Activated CD4-positive, alpha-beta memory T cell treated with anti-CD3 and anti-CD28 coated beads for 36 hours (primary cell): Measurements from ENCODE around the gene BROX. TPM values are rescaled to one million over a fixed set of nuclear protein-coding genes. Genes with fewer than 3 reads are reported as not detected.
"Not testable (repeated sequence)": the region's sequence is repeated elsewhere in the genome, so short reads cannot be mapped to it uniquely, and the experiment has no call there.

ENCODE experiments used
- CTCF ChIA-PET: fragments of 350-600 bp; sonication (Branson Sonifier 250); formaldehyde crosslinking; loops from one replicate; lab custom pipeline; 2021; ENCODE audit warnings: antibody characterized with exemption, inconsistent platforms; lab: Charles Lee
- POLR2A ChIA-PET: fragments of 350-600 bp; sonication (Branson Sonifier 250); formaldehyde crosslinking; loops from one replicate; lab custom pipeline; 2021; ENCODE audit warnings: antibody characterized with exemption; lab: Charles Lee
- DNase-seq: peaks from one replicate; pipeline ENCODE4 v3.0.0-alpha.2; 2020
- H3K27ac Mint-ChIP-seq: one replicate; pipeline ENCODE4 v1.8.0; 2021; ENCODE audit warnings: mixed read lengths
- H3K27me3 Mint-ChIP-seq: one replicate; pipeline ENCODE4 v1.8.0; 2021; ENCODE audit warnings: mixed read lengths
- H3K36me3 Mint-ChIP-seq: one replicate; pipeline ENCODE4 v1.8.0; 2021; ENCODE audit warnings: mixed read lengths
- H3K4me1 Mint-ChIP-seq: one replicate; pipeline ENCODE4 v1.8.0; 2021; ENCODE audit warnings: low read depth, mixed read lengths
- H3K4me3 Mint-ChIP-seq: one replicate; pipeline ENCODE4 v1.8.0; 2021; ENCODE audit warnings: mild to moderate bottlenecking, mixed read lengths
- H3K9me3 Mint-ChIP-seq: one replicate; pipeline ENCODE4 v1.8.0; 2021; ENCODE audit warnings: mixed read lengths
- intact Hi-C: fragments of 100-400 bp; cut with micrococcal nuclease; formaldehyde crosslinking; loops from one replicate; pipeline ENCODE4 v1.15.1; 2023
- total RNA-seq, 2 experiments: library from RNA; stranded (reverse); gene quantifications; one replicate each; pipeline ENCODE4 v1.2.3, GENCODE V29; 2021

Gene BROX, protein sequence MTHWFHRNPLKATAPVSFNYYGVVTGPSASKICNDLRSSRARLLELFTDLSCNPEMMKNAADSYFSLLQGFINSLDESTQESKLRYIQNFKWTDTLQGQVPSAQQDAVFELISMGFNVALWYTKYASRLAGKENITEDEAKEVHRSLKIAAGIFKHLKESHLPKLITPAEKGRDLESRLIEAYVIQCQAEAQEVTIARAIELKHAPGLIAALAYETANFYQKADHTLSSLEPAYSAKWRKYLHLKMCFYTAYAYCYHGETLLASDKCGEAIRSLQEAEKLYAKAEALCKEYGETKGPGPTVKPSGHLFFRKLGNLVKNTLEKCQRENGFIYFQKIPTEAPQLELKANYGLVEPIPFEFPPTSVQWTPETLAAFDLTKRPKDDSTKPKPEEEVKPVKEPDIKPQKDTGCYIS
- total RNA-seq = 10 to 100 TPM; 37.4 to 39.7 TPM

DNA sequence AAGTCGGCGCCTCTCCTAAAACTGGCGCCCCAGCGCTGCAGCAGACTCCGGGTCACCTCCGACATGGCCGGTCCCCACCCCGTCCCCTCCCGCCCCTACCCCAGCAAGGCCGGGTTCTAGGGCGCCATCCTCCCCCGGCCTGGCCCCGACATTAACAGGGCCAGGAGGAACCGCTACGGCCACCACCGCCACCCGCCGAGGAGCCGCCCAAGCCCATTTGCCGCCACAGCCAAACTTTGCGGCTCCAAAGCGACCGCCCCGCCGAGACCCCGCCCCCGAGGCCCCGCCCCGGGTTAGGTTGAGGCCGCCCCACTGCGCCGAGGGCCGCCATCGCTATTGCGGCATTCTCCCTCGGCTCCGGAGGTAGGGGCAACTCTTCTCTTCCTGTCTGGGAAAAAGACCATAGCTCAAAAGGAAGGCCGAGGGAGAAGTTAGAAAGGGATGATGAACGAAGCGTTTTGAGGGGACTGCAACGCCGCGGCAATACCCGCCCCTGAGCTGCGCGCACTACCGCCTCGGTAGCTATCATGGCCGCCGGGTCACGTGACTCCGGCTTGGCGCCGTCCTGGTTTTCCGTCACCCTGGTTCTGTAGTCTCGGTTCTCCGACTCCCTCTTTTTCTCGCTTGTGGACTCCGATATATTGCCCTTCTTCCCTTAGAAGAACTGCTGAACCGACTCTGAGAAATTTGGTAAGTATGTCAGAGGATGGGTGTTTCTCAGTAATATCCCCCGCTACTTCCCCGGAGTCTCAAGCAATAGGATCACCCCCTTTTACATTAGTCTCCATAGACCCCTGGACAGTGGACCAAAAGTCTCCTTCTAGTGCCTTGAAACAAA lies at the start of gene BROX, which contains the start of gene AIDA:
Gene BROX (plus strand): TSS at position 312 of the 838 bp plus-strand sequence. CDS start 3,136 bp downstream, outside the sequence.
Gene AIDA (minus strand): TSS at position 239 of the 838 bp plus-strand sequence. CDS start 174 bp downstream, at position 65.
- intact Hi-C loops = loop anchor here (1.0 to 5.0 kb wide), 9 partner anchors 20 to 1135 kb away; partner anchors contain the start of genes DISP1, DUSP10, TAF1A and TP53BP2
- H3K9me3 Mint-ChIP-seq = no peaks in the 10 kb centered on the region
- peaks cover 46% of the 10 kb centered on the region for H3K4me1 Mint-ChIP-seq
- ChIA-PET CTCF (interaction anchor here (0.6 to 1.5 kb wide), 6 partner anchors 15 to 377 kb away, joined by 3 to 6 read pairs (median 4); no protein-coding TSS in a partner anchor), POLR2A (interaction anchor here (0.7 to 1.7 kb wide), 6 partner anchors 15 to 247 kb away, joined by 3 to 15 read pairs (median 6); partner anchors contain the start of gene TAF1A)
- no peaks in the 10 kb centered on the region for H3K27me3 Mint-ChIP-seq
- H3K4me3 Mint-ChIP-seq = peak within 1 kb of the TSS; percentile 97
- peak; percentile 95 for DNase-seq
- H3K36me3 Mint-ChIP-seq = peaks cover 23% of the 10 kb centered on the region
- peak within 1 kb of the TSS; percentile 98 for H3K27ac Mint-ChIP-seq

DNA sequence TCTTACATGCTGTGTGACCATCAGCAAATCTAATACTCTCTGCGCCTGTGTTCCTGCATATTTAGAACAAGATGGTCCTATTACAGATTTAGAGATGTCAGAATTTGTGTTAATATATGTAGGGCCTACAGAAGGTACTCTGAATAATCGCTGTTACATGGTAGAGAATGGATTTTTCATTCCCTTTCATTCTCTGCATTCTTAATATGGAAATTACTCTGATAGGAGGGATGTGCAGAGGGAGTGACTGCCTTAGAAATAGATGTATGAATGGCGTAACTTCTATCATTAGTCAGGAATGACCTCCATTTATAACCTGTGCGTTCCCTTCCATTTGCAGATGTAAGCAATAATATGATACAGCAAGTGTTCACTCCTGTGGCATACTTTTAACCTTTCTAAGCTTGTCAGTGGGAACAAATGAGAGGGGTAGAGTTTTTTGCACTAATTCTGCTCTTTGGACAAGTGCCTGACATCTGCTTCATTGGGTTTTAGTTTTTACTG lies 48.9 kb upstream of the BROX start:
- Mint-ChIP-seq H3K4me3 (no peak overlapping the region), H3K4me1 (peaks cover 3% of the 10 kb centered on the region), H3K27ac (no peak overlapping the region), H3K9me3 (no peaks in the 10 kb centered on the region), H3K36me3 (peaks cover 56% of the 10 kb centered on the region), H3K27me3 (no peaks in the 10 kb centered on the region)
- intact Hi-C loops = no loop called here
- POLR2A ChIA-PET = no interaction called here
- DNase-seq = no peak
- CTCF ChIA-PET = no interaction called here

DNA sequence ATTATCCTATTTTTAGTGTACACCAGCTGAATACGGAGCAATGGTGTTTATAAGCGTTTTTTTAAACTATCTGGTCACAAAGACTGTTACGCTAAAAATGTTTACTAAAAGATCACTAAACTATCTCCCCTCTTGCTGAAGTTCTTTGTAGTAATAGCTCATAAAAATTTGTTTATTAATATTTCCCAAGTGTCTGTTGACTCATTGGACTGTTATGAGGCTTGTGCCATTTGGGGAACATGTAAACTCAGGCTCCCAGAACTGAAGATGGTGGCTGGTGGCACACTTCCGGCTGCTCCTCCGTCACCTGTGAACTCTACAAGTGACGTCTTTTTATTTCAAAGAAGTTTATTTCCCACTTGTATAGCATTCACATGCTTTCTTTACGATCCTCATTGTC lies 46.4 kb upstream of the BROX start:
- no peak for DNase-seq
- Mint-ChIP-seq H3K9me3 (no peaks in the 10 kb centered on the region), H3K27me3 (no peaks in the 10 kb centered on the region), H3K27ac (no peak overlapping the region), H3K36me3 (peaks cover 47% of the 10 kb centered on the region), H3K4me3 (no peak overlapping the region), H3K4me1 (peaks cover 13% of the 10 kb centered on the region)
- CTCF ChIA-PET = no interaction called here
- POLR2A ChIA-PET = no interaction called here
- intact Hi-C loops = no loop called here

- CTCF ChIA-PET, H3K4me3 Mint-ChIP-seq, H3K9me3 Mint-ChIP-seq, DNase-seq, POLR2A ChIA-PET, H3K27ac Mint-ChIP-seq, H3K27me3 Mint-ChIP-seq, intact Hi-C loops: not testable (repeated sequence)
- H3K36me3 Mint-ChIP-seq = peaks cover 46% of the 10 kb centered on the region
- peaks cover 19% of the 10 kb centered on the region for H3K4me1 Mint-ChIP-seq
Observed at GRCh38 chr1:222668184-222668583, 44.2 kb upstream of the BROX start.

DNA sequence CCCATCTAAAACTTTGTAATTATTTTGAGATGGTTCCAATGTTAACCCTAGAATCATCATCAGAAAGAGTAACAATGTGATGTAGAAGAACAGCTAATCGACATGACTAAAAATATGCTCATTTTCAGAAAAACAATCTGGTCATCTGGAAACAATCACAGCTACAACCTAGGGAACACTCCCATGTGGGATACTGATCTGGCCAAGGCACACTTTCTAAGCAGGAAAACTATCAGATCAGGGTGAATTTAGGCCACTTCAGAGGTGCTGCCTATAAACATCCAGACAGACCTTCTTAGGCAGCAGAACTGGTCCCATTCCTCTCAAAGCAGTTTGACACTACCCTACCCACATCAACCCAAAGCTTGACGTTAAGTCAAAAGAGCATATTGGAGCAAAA lies 43.3 kb upstream of the BROX start:
- H3K27me3 Mint-ChIP-seq, H3K9me3 Mint-ChIP-seq, H3K27ac Mint-ChIP-seq, DNase-seq, POLR2A ChIA-PET, CTCF ChIA-PET, intact Hi-C loops, H3K4me3 Mint-ChIP-seq: not testable (repeated sequence)
- peaks cover 19% of the 10 kb centered on the region for H3K4me1 Mint-ChIP-seq
- peaks cover 43% of the 10 kb centered on the region for H3K36me3 Mint-ChIP-seq

DNA sequence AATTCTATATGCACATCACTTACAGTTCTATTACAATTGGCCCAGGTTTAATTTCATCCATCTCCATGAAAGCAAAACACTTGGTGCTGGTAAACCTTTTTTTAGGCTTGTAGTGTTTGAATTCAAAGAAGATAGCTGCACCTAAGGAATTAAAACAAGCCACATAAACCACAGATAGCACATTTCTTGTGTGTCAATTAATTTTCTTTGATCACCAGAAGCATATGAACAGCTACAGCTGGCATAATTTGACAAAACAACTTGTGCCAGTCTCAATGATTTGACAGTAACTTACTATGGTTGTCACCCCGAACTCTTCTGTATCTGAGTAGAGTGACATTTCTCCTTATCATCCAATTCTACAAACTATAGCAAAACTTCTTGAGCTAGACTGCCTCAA lies 42.3 kb upstream of the BROX start:
- ChIA-PET POLR2A (no interaction called here), CTCF (no interaction called here)
- Mint-ChIP-seq H3K36me3 (peaks cover 43% of the 10 kb centered on the region), H3K4me1 (peaks cover 19% of the 10 kb centered on the region), H3K27me3 (no peaks in the 10 kb centered on the region), H3K4me3 (no peak overlapping the region), H3K9me3 (no peaks in the 10 kb centered on the region), H3K27ac (peak overlapping the region; percentile 76)
- DNase-seq = no peak
- intact Hi-C loops = no loop called here

DNA sequence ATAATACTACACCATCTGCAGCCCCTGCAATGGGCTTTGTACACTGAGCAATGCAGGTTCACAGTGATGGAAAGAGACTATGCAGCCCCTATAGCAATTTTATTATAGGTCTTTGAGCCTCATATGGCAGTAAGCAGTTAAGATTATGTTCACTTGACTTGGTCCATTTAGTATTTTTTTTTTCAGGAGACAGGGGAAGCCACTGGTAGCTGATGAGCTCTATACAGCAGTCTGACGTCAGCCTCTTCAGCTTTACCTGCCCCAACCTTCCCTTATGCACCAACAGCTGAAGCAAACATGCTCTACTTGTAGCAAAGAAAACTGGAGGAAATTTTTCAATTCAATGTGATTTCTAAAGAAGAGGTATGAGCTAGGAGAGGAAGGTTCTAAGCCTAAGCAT lies 32.3 kb upstream of the BROX start:
- DNase-seq = no peak
- no peak overlapping the region for H3K4me3 Mint-ChIP-seq
- peaks cover 9% of the 10 kb centered on the region for H3K36me3 Mint-ChIP-seq
- ChIA-PET POLR2A (no interaction called here), CTCF (interaction anchor here (0.6 to 1.4 kb wide), 2 partner anchors 17 to 538 kb away, joined by 3 to 4 read pairs; no protein-coding TSS in a partner anchor)
- no peak overlapping the region for H3K27ac Mint-ChIP-seq
- no peaks in the 10 kb centered on the region for H3K9me3 Mint-ChIP-seq
- H3K4me1 Mint-ChIP-seq = peaks cover 5% of the 10 kb centered on the region
- H3K27me3 Mint-ChIP-seq = no peaks in the 10 kb centered on the region
- intact Hi-C loops = no loop called here

- Mint-ChIP-seq H3K4me1 (peaks cover 8% of the 10 kb centered on the region), H3K27ac (no peak overlapping the region), H3K36me3 (peaks cover 18% of the 10 kb centered on the region), H3K4me3 (no peak overlapping the region), H3K9me3 (no peaks in the 10 kb centered on the region), H3K27me3 (no peaks in the 10 kb centered on the region)
- CTCF ChIA-PET = no interaction called here
- POLR2A ChIA-PET = no interaction called here
- DNase-seq = no peak
- intact Hi-C loops = no loop called here
Observed at GRCh38 chr1:222691016-222691415, 21.3 kb upstream of the BROX start.

DNA sequence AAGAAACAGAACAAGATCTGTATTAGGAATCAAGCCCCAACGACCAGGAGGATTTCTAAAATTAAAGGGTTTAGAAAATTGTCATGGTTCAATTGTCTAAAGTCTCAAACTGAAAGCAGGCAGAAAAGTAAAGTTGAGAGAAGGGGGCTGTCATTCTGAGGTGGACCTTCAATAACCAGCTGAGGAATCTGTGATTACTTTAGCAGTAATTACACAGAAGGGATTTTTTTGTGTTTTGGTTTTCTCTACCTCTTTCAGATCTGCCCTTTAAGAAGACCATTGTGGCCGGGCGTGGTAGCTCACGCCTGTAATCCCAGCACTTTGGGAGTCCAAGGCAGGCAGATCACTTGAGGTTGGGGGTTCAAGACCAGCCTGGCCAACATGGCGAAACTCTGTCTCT lies 17.4 kb upstream of the BROX start:
- peaks cover 13% of the 10 kb centered on the region for H3K36me3 Mint-ChIP-seq
- no peak for DNase-seq
- POLR2A ChIA-PET = interaction anchor here (0.5 kb wide), 1 partner anchor 8 kb away, joined by 4 read pairs; no protein-coding TSS in a partner anchor
- peaks cover 11% of the 10 kb centered on the region for H3K4me1 Mint-ChIP-seq
- no peak overlapping the region for H3K4me3 Mint-ChIP-seq
- CTCF ChIA-PET = interaction anchor here (0.7 kb wide), 1 partner anchor 386 kb away, joined by 3 read pairs; no protein-coding TSS in a partner anchor
- intact Hi-C loops = no loop called here
- H3K27ac Mint-ChIP-seq = no peak overlapping the region
- H3K27me3 Mint-ChIP-seq = no peaks in the 10 kb centered on the region
- no peaks in the 10 kb centered on the region for H3K9me3 Mint-ChIP-seq

DNA sequence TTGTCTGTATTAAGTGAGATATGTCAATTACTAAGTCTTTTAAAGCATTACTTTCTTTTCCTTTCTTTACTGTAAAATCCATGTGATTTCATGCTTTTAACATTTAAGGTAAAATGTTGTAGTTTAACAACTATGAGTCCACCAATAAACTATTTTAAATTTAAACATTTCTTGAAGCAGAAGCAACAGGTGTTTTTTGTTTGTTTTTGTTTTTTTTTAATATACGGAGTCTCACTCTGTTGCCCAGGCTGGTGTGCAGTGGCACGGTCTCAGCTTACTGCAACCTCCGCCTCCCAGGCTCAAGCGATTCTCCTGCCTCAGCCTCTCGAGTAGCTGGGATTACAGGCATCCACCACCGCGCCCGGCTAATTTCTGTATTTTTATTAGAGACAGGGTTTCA lies 15.6 kb upstream of the BROX start:
- H3K4me1 Mint-ChIP-seq = peaks cover 9% of the 10 kb centered on the region
- intact Hi-C loops = no loop called here
- CTCF ChIA-PET = interaction anchor here (1.0 kb wide), 1 partner anchor 16 kb away, joined by 4 read pairs; no protein-coding TSS in a partner anchor
- H3K36me3 Mint-ChIP-seq = peaks cover 11% of the 10 kb centered on the region
- H3K27me3 Mint-ChIP-seq = no peaks in the 10 kb centered on the region
- H3K4me3 Mint-ChIP-seq = no peak overlapping the region
- DNase-seq = no peak
- no peaks in the 10 kb centered on the region for H3K9me3 Mint-ChIP-seq
- H3K27ac Mint-ChIP-seq = no peak overlapping the region
- POLR2A ChIA-PET = interaction anchor here (1.1 kb wide), 1 partner anchor 16 kb away, joined by 5 read pairs; the partner anchor contains the start of genes AIDA and BROX

DNA sequence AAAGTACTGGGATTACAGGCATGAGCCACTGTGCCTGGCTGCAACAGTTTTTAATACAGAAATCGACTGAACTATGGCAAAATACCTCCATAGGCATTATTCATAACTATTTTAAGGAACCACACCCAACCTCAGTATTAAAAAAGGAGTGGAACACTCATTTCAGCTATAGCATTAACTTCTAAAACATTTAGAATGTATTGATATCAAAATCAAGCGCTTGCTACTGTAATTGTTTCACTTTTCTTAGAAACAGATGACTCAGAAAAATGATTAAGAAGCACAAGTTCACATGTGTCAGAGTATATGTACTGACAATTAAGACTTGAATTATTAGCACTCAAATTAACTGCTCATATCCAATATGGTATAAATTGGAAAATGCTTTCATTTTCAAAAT lies 15.2 kb upstream of the BROX start:
- H3K4me3 Mint-ChIP-seq = no peak overlapping the region
- H3K36me3 Mint-ChIP-seq = peaks cover 13% of the 10 kb centered on the region
- intact Hi-C loops = no loop called here
- no peak for DNase-seq
- H3K9me3 Mint-ChIP-seq = no peaks in the 10 kb centered on the region
- CTCF ChIA-PET = interaction anchor here (0.9 to 1.0 kb wide), 3 partner anchors 16 to 63 kb away, joined by 4 to 5 read pairs (median 4); no protein-coding TSS in a partner anchor
- H3K27me3 Mint-ChIP-seq = no peaks in the 10 kb centered on the region
- POLR2A ChIA-PET = interaction anchor here (1.1 kb wide), 1 partner anchor 16 kb away, joined by 5 read pairs; the partner anchor contains the start of genes AIDA and BROX
- peaks cover 9% of the 10 kb centered on the region for H3K4me1 Mint-ChIP-seq
- no peak overlapping the region for H3K27ac Mint-ChIP-seq
